Keratinocyte (primary cell): ENCODE measurements around the gene JMJD1C. TPM values are rescaled to one million over a fixed set of nuclear protein-coding genes. Genes with fewer than 3 reads are reported as not detected.

ENCODE experiments used
- DNase-seq: peaks from one replicate; pipeline ENCODE4 v3.0.0-alpha.2; 2011; ENCODE audit warnings: low read depth, missing footprints, low spot score
- FAIRE-seq: peaks from 2 replicates; lab custom pipeline; 2011; peaks lifted over from hg19 to GRCh38; lab: Jason Lieb, UNC
- H2AFZ ChIP-seq: 2 replicates; pipeline ENCODE4 v1.6.0; 2012; ENCODE audit warnings: low read length, control low read depth, inconsistent platforms; ENCODE audit not compliant: control insufficient read depth
- H3K27ac ChIP-seq: 2 replicates; pipeline ENCODE4 v1.5.1; 2011; ENCODE audit warnings: low read length; ENCODE audit not compliant: control insufficient read depth, insufficient read depth
- H3K27me3 ChIP-seq: 3 replicates; pipeline ENCODE4 v1.6.0; 2011; ENCODE audit warnings: low read length; ENCODE audit not compliant: control insufficient read depth, insufficient read depth; ENCODE audit errors: extremely low read depth
- H3K36me3 ChIP-seq, 2 experiments: 2 replicates in 1 of 2; 3 replicates in 1 of 2; pipeline ENCODE4 v1.5.1; 2011; ENCODE audit warnings: low read length in 2 of 2, mild to moderate bottlenecking in 1 of 2; ENCODE audit not compliant: control insufficient read depth in 2 of 2, insufficient read depth in 2 of 2; ENCODE audit errors: extremely low read depth in 1 of 2
- H3K4me1 ChIP-seq: 3 replicates; pipeline ENCODE4 v1.5.1; 2011; ENCODE audit warnings: low read length; ENCODE audit not compliant: control insufficient read depth, insufficient read depth; ENCODE audit errors: extremely low read depth
- H3K4me2 ChIP-seq: 3 replicates; pipeline ENCODE4 v1.6.0; 2011; ENCODE audit warnings: low read depth, low read length; ENCODE audit not compliant: control insufficient read depth, insufficient read depth; ENCODE audit errors: extremely low read depth
- H3K4me3 ChIP-seq, 3 experiments: fragments of 200-600 bp in 1 of 3; sonication (generic) in 1 of 3; 2 replicates in 2 of 3; 3 replicates in 1 of 3; pipeline ENCODE4 v1.5.1; 2011 to 2016; ENCODE audit warnings: low read length in 3 of 3, mild to moderate bottlenecking in 3 of 3, control low read depth in 2 of 3, inconsistent platforms in 1 of 3, low read depth in 1 of 3, mixed read lengths in 1 of 3, mixed run types in 1 of 3, moderate library complexity in 1 of 3; ENCODE audit not compliant: control insufficient read depth in 2 of 3, insufficient read depth in 2 of 3; ENCODE audit errors: extremely low read depth in 1 of 3
- H3K79me2 ChIP-seq: 2 replicates; pipeline ENCODE4 v1.6.0; 2012; ENCODE audit warnings: low read length; ENCODE audit not compliant: control insufficient read depth, insufficient read depth
- H3K9ac ChIP-seq: 3 replicates; pipeline ENCODE4 v1.6.0; 2011; ENCODE audit warnings: low read length; ENCODE audit not compliant: control insufficient read depth, insufficient read depth; ENCODE audit errors: extremely low read depth
- H3K9me1 ChIP-seq: 3 replicates; pipeline ENCODE4 v1.6.0; 2011; ENCODE audit warnings: low read length; ENCODE audit not compliant: control insufficient read depth, insufficient read depth; ENCODE audit errors: extremely low read depth
- H3K9me3 ChIP-seq: 2 replicates; pipeline ENCODE4 v1.5.1; 2012; ENCODE audit warnings: low read depth, low read length; ENCODE audit not compliant: control insufficient read depth
- H4K20me1 ChIP-seq: 3 replicates; pipeline ENCODE4 v1.6.0; 2011; ENCODE audit warnings: low read length; ENCODE audit not compliant: control insufficient read depth, insufficient read depth; ENCODE audit errors: extremely low read depth
- CTCF ChIP-seq, 3 experiments: IDR thresholded peaks in 1 of 3; conservative IDR thresholded peaks in 1 of 3; optimal IDR thresholded peaks in 1 of 3; 2 replicates in 2 of 3; 3 replicates in 1 of 3; pipeline versions ENCODE3 to v1.5.1; 2011; ENCODE audit warnings: low read length in 3 of 3, mild to moderate bottlenecking in 3 of 3, moderate library complexity in 2 of 3, control low read depth in 1 of 3, inconsistent platforms in 1 of 3; ENCODE audit not compliant: insufficient read depth in 2 of 3; ENCODE audit errors: extremely low read depth in 1 of 3
- EZH2 ChIP-seq: IDR thresholded peaks from one replicate; pipeline ENCODE4 v1.6.1; 2012; ENCODE audit warnings: inconsistent platforms, mild to moderate bottlenecking, low read length, moderate library complexity
- dilution Hi-C: fragments of 300-500 bp; cut with MboI; formaldehyde crosslinking; loops from one replicate; pipeline ENCODE4 v1.7.0; 2020; ENCODE audit warnings: low sequenced_read_pairs; ENCODE audit not compliant: extremely low pct_ligation_motif_present
- polyA plus RNA-seq, 5 experiments: library from polyadenylated mRNA; depleted of rRNA in 3 of 5; stranded (reverse) in 3 of 5; stranded (forward) in 1 of 5; unstranded in 1 of 5; fragments of >200 nt; gene quantifications; 1 replicate in 1 of 5; 2 replicates in 3 of 5; 3 replicates in 1 of 5; pipeline versions ENCODE4 v1.2.1 to v1.2.3, GENCODE V29; 2011 to 2012; ENCODE audit warnings: missing spikeins in 2 of 5, low read depth in 1 of 5, low replicate concordance in 1 of 5

The JMJD1C gene
- polyA plus RNA-seq, 1 donor (not counting 4 experiments of a cell fraction or from before 2014, with no cell fraction given): 38.2 TPM

- Histone ChIP-seq H2AFZ (no peak overlapping the region), H3K9me3 (no peaks in the 10 kb centered on the region), H3K4me1 (no peaks in the 10 kb centered on the region), H3K27ac (no peak overlapping the region), H3K4me3 (no peak overlapping the region), H3K27me3 (no peaks in the 10 kb centered on the region), H3K9ac (no peak overlapping the region), H3K36me3 (peaks cover 15 to 16% of the 10 kb centered on the region in 2 experiments), H3K4me2 (no peak overlapping the region), H3K9me1 (no peaks in the 10 kb centered on the region), H4K20me1 (no peaks in the 10 kb centered on the region), H3K79me2 (no peaks in the 10 kb centered on the region)
- no peak for FAIRE-seq
- TF ChIP-seq CTCF (optimal IDR thresholded peaks at IDR 0.05 in 1 of 3, IDR thresholded peaks at IDR 0.05 in 1 of 3, conservative IDR thresholded peaks at IDR 0.05 in 1 of 3; ENCODE audit: extremely low read depth in 1 of 3, insufficient read depth in 2 of 3, low read length in 3 of 3) (no peak), EZH2 (no peak)
- DNase-seq: no peak
- dilution Hi-C loops: no loop called here
Measured at GRCh38 chr10:63192826-63193225, 273.0 kb downstream of the JMJD1C start.

- dilution Hi-C loops: no loop called here
- Histone ChIP-seq H3K9me3 (no peaks in the 10 kb centered on the region), H3K4me2 (no peak overlapping the region), H3K36me3 (peaks cover 3 to 20% of the 10 kb centered on the region in 2 experiments), H3K4me3 (no peak overlapping the region), H3K79me2 (no peaks in the 10 kb centered on the region), H4K20me1 (no peaks in the 10 kb centered on the region), H2AFZ (no peak overlapping the region), H3K9ac (no peak overlapping the region), H3K27ac (no peak overlapping the region), H3K9me1 (no peaks in the 10 kb centered on the region), H3K4me1 (no peaks in the 10 kb centered on the region), H3K27me3 (no peaks in the 10 kb centered on the region)
- no peak for FAIRE-seq
- TF ChIP-seq EZH2: no peak
- TF ChIP-seq CTCF (optimal IDR thresholded peaks at IDR 0.05 in 1 of 3, IDR thresholded peaks at IDR 0.05 in 1 of 3, conservative IDR thresholded peaks at IDR 0.05 in 1 of 3; ENCODE audit: extremely low read depth in 1 of 3, insufficient read depth in 2 of 3, low read length in 3 of 3): no peak
- DNase-seq: no peak
Measured at GRCh38 chr10:63175534-63175933, 290.2 kb downstream of the JMJD1C start.
